Measurements from ENCODE around the gene UBE2M.
"Not testable (repeated sequence)": the region's sequence is repeated elsewhere in the genome, so short reads cannot be mapped to it uniquely, and the experiment has no call there.

The UBE2M gene

GRCh38 chr19:58511353-58512208 lies 46.8 kb downstream of the UBE2M start, which contains the start of gene SLC27A5:
TSS of gene SLC27A5 (minus strand) at chr19:58511992. CDS start at chr19:58511955, 37 bp downstream.
- no peak for DNase-seq

- no peak for DNase-seq
Measured at GRCh38 chr19:58510084-58510862, 48.1 kb downstream of the UBE2M start.

GRCh38 chr19:58509731-58510083 lies 48.7 kb downstream of the UBE2M start:
- DNase-seq = no peak

DNA sequence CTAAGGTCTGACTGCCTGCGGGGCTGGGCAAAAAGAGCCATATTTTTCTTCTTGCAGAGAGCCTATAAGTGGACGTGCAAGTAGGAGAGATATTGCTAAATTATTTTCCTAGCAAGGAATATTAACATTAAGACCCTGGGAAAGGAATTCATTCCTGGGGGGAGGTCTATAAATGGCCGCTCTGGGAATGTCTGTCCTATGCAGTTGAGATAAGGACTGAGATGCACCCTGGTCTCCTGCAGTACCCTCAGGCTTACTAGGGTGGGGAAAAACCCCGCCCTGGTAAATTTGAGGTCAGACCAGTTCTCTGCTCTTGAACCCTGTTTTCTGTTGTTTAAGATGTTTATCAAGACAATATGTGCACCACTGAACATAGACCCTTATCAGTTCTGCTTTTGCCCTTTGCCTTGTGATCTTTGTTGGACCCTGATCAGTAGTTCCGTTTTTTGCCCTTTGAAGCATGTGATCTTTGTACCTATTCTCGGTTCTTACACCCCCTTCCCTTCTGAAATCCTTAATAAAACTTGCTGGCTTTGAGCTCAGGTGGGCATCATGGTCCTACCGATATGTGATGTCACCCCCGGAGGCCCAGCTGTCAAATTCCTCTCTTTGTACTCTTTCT lies 50.7 kb downstream of the UBE2M start:
- DNase-seq = not testable (repeated sequence)
